Ishikawa (cell line): ENCODE results near the gene MAGEF1.
A peak's percentile ranks its signal among the peaks of the same experiment; 100 is the strongest.

Experiments
- CEBPB ChIP-seq: IDR thresholded peaks from 2 replicates; pipeline ENCODE4 v1.6.1; 2012
- CREB1 ChIP-seq: IDR thresholded peaks from 2 replicates; pipeline ENCODE4 v1.6.1; 2012; ENCODE audit warnings: low read depth
- EGR1 ChIP-seq: IDR thresholded peaks from 2 replicates; pipeline ENCODE4 v1.6.1; 2012
- EP300 ChIP-seq: IDR thresholded peaks from 2 replicates; pipeline ENCODE4 v1.6.1; 2012; ENCODE audit warnings: borderline replicate concordance
- FOXM1 ChIP-seq: IDR thresholded peaks from 2 replicates; pipeline ENCODE4 v1.6.1; 2012; ENCODE audit warnings: low read depth, borderline replicate concordance
- NFIC ChIP-seq: IDR thresholded peaks from 2 replicates; pipeline ENCODE4 v1.6.1; 2012
- RAD21 ChIP-seq: IDR thresholded peaks from 2 replicates; pipeline ENCODE4 v1.6.1; 2012; ENCODE audit warnings: low read depth
- TAF1 ChIP-seq: IDR thresholded peaks from 2 replicates; pipeline ENCODE4 v1.6.1; 2012; ENCODE audit warnings: low read depth, mild to moderate bottlenecking
- TCF12 ChIP-seq: IDR thresholded peaks from 2 replicates; pipeline ENCODE4 v1.6.1; 2012; ENCODE audit warnings: low read depth
- TEAD4 ChIP-seq: IDR thresholded peaks from 2 replicates; pipeline ENCODE4 v1.6.1; 2012
- YY1 ChIP-seq: IDR thresholded peaks from 2 replicates; pipeline ENCODE4 v1.6.1; 2012; ENCODE audit warnings: low read depth
- ZBTB7A ChIP-seq: IDR thresholded peaks from 2 replicates; pipeline ENCODE4 v1.6.1; 2012; ENCODE audit warnings: low read depth
- TF ChIP-seq, protein P1 (sequence below): IDR thresholded peaks from 2 replicates; pipeline ENCODE4 v1.6.1; 2012; ENCODE audit warnings: low read depth, mild to moderate bottlenecking
- TF ChIP-seq, protein P2 (sequence below): IDR thresholded peaks from 2 replicates; pipeline ENCODE4 v1.6.1; 2012
- TF ChIP-seq, protein P3 (sequence below): IDR thresholded peaks from 2 replicates; pipeline ENCODE4 v1.6.1; 2012

Gene MAGEF1

DNA sequence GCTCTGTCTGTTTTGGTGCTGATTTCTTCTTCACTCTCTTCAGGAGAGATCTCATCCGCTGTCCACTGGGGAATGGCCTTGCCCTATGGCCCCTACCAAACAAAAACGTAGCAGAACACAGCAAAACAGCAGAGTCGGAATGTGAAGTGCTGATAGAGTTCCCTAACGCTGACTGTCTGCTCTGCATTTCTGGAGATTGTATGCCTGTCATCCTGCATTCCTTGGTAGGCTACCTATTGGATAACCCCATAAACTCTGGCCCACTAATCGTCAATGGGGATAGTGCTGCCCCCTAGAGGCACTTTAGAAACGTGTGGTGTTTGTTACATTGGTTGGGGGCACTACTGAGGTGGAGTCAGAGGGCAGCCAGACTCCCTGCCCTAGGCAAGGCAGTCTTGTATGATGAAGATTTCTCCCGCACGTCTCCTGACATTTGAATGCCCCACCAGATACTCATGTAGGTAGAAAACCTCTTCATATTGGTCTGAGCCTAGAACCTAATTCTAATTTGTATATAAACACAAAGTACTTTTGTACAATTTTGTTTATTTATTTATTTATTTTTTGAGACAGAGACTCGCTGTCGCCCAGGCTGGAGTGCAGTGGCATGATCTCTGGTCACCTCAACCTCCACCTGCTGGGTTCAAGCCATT is 15.6 kb upstream of the MAGEF1 start:
- TF ChIP-seq RAD21 (peak; percentile 90), TCF12 (no peak), EP300 (no peak), TAF1 (no peak), YY1 (no peak), ZBTB7A (no peak), TEAD4 (peak; percentile 58; the same call in 1 of the 2 replicates)
- TF ChIP-seq, protein P1, sequence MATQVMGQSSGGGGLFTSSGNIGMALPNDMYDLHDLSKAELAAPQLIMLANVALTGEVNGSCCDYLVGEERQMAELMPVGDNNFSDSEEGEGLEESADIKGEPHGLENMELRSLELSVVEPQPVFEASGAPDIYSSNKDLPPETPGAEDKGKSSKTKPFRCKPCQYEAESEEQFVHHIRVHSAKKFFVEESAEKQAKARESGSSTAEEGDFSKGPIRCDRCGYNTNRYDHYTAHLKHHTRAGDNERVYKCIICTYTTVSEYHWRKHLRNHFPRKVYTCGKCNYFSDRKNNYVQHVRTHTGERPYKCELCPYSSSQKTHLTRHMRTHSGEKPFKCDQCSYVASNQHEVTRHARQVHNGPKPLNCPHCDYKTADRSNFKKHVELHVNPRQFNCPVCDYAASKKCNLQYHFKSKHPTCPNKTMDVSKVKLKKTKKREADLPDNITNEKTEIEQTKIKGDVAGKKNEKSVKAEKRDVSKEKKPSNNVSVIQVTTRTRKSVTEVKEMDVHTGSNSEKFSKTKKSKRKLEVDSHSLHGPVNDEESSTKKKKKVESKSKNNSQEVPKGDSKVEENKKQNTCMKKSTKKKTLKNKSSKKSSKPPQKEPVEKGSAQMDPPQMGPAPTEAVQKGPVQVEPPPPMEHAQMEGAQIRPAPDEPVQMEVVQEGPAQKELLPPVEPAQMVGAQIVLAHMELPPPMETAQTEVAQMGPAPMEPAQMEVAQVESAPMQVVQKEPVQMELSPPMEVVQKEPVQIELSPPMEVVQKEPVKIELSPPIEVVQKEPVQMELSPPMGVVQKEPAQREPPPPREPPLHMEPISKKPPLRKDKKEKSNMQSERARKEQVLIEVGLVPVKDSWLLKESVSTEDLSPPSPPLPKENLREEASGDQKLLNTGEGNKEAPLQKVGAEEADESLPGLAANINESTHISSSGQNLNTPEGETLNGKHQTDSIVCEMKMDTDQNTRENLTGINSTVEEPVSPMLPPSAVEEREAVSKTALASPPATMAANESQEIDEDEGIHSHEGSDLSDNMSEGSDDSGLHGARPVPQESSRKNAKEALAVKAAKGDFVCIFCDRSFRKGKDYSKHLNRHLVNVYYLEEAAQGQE = no peak
- TF ChIP-seq, protein P2, sequence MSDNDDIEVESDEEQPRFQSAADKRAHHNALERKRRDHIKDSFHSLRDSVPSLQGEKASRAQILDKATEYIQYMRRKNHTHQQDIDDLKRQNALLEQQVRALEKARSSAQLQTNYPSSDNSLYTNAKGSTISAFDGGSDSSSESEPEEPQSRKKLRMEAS = no peak

DNA sequence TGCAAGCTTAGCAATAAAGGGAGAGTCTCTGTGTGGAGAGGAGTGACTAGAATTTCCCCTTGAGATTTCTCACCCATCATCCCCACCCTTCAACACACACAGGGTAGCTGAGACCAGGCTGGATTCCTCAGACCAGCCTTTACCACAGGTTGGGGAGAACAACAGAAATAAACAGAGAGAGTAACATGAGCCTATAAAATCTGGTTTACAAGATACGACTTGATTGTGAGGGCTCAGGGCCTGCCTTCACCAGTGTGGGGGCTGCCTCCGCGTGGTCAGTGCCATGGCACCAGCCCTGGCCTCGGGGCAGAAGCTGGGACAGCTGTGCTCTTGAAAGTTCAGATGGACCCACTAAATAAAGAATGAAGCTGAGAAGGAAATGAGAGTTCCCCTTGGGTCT is 14.6 kb upstream of the MAGEF1 start:
- TF ChIP-seq FOXM1 (no peak), NFIC (no peak), TAF1 (no peak), CREB1 (no peak), RAD21 (no peak), EGR1 (no peak), YY1 (no peak), EP300 (no peak), CEBPB (no peak), TCF12 (no peak), ZBTB7A (no peak), TEAD4 (no peak)
- TF ChIP-seq, protein P2 = no peak
- TF ChIP-seq, protein P1 = no peak
- TF ChIP-seq, protein P3, sequence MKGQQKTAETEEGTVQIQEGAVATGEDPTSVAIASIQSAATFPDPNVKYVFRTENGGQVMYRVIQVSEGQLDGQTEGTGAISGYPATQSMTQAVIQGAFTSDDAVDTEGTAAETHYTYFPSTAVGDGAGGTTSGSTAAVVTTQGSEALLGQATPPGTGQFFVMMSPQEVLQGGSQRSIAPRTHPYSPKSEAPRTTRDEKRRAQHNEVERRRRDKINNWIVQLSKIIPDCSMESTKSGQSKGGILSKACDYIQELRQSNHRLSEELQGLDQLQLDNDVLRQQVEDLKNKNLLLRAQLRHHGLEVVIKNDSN = no peak

- TF ChIP-seq TEAD4 (no peak), YY1 (no peak), CEBPB (no peak), NFIC (no peak), RAD21 (no peak), EGR1 (no peak), TCF12 (no peak), TAF1 (no peak), EP300 (no peak), ZBTB7A (no peak), FOXM1 (no peak), CREB1 (no peak)
- TF ChIP-seq, protein P3 = no peak
- TF ChIP-seq, protein P2 = no peak
- TF ChIP-seq, protein P1 = no peak
Measured at GRCh38 chr3:184725176-184725719, 13.4 kb upstream of the MAGEF1 start.

- TF ChIP-seq EP300 (no peak), TCF12 (no peak), YY1 (no peak), FOXM1 (no peak), RAD21 (no peak)
Measured at GRCh38 chr3:184724699-184725098, 12.8 kb upstream of the MAGEF1 start.
